K562 (cell line): ENCODE results near the gene C1orf167. TPM values are rescaled to one million over a fixed set of nuclear protein-coding genes. Genes with fewer than 3 reads are reported as not detected.

Experiments used
- CREB1 ChIP-seq, 2 experiments: sonication (generic) in 1 of 2; formaldehyde crosslinking in 1 of 2; IDR thresholded peaks; 2 replicates each; pipeline versions ENCODE4 v1.6.1 to v1.8.0; 2012 to 2022; ENCODE audit warnings: inconsistent platforms in 1 of 2, mild to moderate bottlenecking in 1 of 2, missing genetic modification reagents in 1 of 2, moderate library complexity in 1 of 2
- CXXC5 ChIP-seq: fragments of 250-450 bp; sonication (Bioruptor Pico); IDR thresholded peaks from 2 replicates; pipeline ENCODE4 v1.8.0; 2022; ENCODE audit warnings: inconsistent platforms, mild to moderate bottlenecking, moderate library complexity
- ELK1 ChIP-seq: sonication (generic); formaldehyde crosslinking; IDR thresholded peaks from 2 replicates; pipeline ENCODE4 v1.8.1; 2022; ENCODE audit warnings: missing genetic modification reagents
- MAFF ChIP-seq: IDR thresholded peaks from 2 replicates; pipeline ENCODE4 v1.6.1; 2012; ENCODE audit warnings: low read length, improper control_type of control experiment
- MECOM ChIP-seq: fragments of 250-450 bp; sonication (Bioruptor Pico); IDR thresholded peaks from 2 replicates; pipeline ENCODE4 v1.8.0; 2022; ENCODE audit warnings: inconsistent platforms
- MTA2 ChIP-seq: fragments of 450-650 bp; IDR thresholded peaks from 2 replicates; pipeline ENCODE4 v1.6.1; 2016; ENCODE audit warnings: low read depth
- RREB1 ChIP-seq: fragments of 250-450 bp; sonication (Bioruptor Pico); IDR thresholded peaks from 2 replicates; pipeline ENCODE4 v1.4.0; 2020
- TARDBP ChIP-seq: fragments of 450-650 bp; IDR thresholded peaks from 2 replicates; pipeline ENCODE4 v1.6.1; 2016
- TOE1 ChIP-seq, 2 experiments: fragments of 450-650 bp in 1 of 2; sonication (generic) in 1 of 2; formaldehyde crosslinking in 1 of 2; IDR thresholded peaks; 2 replicates each; pipeline versions ENCODE4 v1.7.1 to v1.8.0; 2016 to 2022; ENCODE audit warnings: borderline replicate concordance in 2 of 2, mild to moderate bottlenecking in 2 of 2, antibody characterized with exemption in 1 of 2, inconsistent platforms in 1 of 2, low read depth in 1 of 2, missing genetic modification reagents in 1 of 2, moderate library complexity in 1 of 2
- ZNF395 ChIP-seq: fragments of 200-800 bp; sonication (Bioruptor generic); IDR thresholded peaks from 2 replicates; pipeline ENCODE4 v1.6.1; 2017; ENCODE audit warnings: missing genetic modification characterization, missing compliant biosample characterization
- ZNF551 ChIP-seq: fragments of 250-450 bp; sonication (Bioruptor Pico); IDR thresholded peaks from 2 replicates; pipeline ENCODE4 v1.5.0; 2021; ENCODE audit warnings: mild to moderate bottlenecking, moderate library complexity
- polyA plus RNA-seq, 8 experiments: library from polyadenylated mRNA; depleted of rRNA in 4 of 8; stranded (reverse) in 5 of 8; unstranded in 3 of 8; fragments of >200 nt; fragmentation: Nextera tagmentation in 2 of 8; fragmentation: Illumina TruSeq in 1 of 8; extraction: Ambion mirVana in 2 of 8; extraction: Trizol in 1 of 8; gene quantifications; 2 replicates each; pipeline versions ENCODE4 v1.2.1 to v1.2.3, GENCODE V29; 2011 to 2014; ENCODE audit warnings: inconsistent platforms in 1 of 8, missing spikeins in 1 of 8
- total RNA-seq, 7 experiments: library from RNA; depleted of rRNA in 6 of 7; stranded (reverse); fragments of >200 nt in 6 of 7; fragmentation: Illumina TruSeq in 2 of 7; extraction: Trizol in 2 of 7; gene quantifications; 2 replicates each; pipeline versions ENCODE4 v1.2.1 to v1.2.3, GENCODE V29; 2011 to 2021; ENCODE audit warnings: low replicate concordance in 1 of 7
- TF ChIP-seq, protein P1 (sequence below), 2 experiments: fragments of 450-650 bp in 1 of 2; sonication (generic) in 1 of 2; formaldehyde crosslinking; conservative IDR thresholded peaks; 2 replicates each; pipeline versions ENCODE4 v1.4.0 to v1.8.1; 2020 to 2022; ENCODE audit warnings: mild to moderate bottlenecking in 1 of 2, missing genetic modification reagents in 1 of 2

C1orf167 gene
- total and polyA plus RNA-seq, 9 of the 15 experiments (the other 6 are each of a cell fraction or from before 2014, with no cell fraction given): 0.22 to 0.86 (median 0.31) TPM; not detected in 2

DNA sequence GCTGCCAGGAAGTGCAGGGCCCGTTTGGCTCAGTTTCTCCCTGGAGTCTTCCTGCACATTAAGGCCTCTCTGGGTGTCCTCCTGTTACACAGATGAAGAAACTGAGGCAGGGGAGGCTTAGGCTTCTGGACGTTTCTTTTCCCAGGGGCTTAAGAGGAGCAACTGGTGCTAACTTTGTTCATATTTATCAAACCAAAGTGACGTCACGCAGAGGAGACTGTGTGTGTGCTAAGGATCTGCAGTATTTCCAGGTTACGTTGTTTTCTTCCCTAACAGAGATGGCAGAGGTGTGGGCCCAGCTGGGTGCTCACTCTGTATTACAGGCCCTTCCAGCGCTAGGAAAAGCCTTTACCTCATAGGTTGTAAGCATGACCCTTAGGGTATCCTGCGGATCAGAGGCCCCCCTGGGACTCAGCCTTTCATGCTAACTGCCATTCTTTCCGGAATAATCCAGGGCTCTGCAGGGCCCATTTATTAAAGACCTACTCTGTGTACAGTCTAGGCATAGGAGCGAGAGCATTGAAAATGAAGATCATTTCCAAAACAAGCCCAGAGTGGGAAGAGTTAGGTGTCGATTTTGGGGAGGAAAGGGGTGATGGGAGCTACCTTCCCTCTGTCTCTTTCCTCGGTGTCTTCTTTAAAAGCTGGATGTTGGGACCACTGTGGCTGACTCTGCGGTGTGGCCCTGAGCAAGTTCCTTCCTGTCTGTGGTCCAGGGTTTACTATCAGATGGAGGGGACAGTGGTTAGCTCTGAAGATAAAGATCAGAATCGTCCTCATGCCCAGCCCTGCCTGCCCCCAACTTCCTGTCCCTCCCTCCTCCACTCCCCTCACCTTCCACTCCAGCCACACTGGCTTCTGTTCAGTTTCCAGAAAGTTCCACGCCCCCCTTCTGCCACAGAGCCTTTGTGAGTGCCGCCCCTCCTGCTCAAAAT is 21.5 kb upstream of the C1orf167 start (continued):
- TF ChIP-seq TOE1 (IDR thresholded peaks at IDR 0.05; ENCODE audit: borderline replicate concordance): 0 out of 2 replicates have a peak, but pooled peaks have one; percentile 26
- TF ChIP-seq TOE1 (CRISPR knock-in tag; IDR thresholded peaks at IDR 0.05; ENCODE audit: borderline replicate concordance, low read depth): no peak
- TF ChIP-seq ELK1 (CRISPR knock-in tag): no peak
- no peak for TF ChIP-seq ZNF395 (CRISPR knock-in tag)
- TF ChIP-seq CXXC5: peak; percentile 48; the same call in 1 of the 2 replicates
- TF ChIP-seq ZNF551 (CRISPR knock-in tag): no peak
- TF ChIP-seq TARDBP: no peak
- TF ChIP-seq MECOM (CRISPR knock-in tag): peak; percentile 87
- TF ChIP-seq MTA2: 0 out of 2 replicates have a peak, but pooled peaks have one; percentile 22
- TF ChIP-seq MAFF: no peak
- TF ChIP-seq, protein P1, sequence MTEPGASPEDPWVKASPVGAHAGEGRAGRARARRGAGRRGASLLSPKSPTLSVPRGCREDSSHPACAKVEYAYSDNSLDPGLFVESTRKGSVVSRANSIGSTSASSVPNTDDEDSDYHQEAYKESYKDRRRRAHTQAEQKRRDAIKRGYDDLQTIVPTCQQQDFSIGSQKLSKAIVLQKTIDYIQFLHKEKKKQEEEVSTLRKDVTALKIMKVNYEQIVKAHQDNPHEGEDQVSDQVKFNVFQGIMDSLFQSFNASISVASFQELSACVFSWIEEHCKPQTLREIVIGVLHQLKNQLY (CRISPR knock-in tag; conservative IDR thresholded peaks at IDR 0.05): no peak
- TF ChIP-seq CREB1 (IDR thresholded peaks at IDR 0.05): no peak
- peak; percentile 66; the same call in 1 of the 2 replicates for TF ChIP-seq CREB1 (CRISPR knock-in tag; IDR thresholded peaks at IDR 0.05)
- peak; percentile 58; the same call in 1 of the 2 replicates for TF ChIP-seq RREB1
